Neuron (in vitro differentiated cells): ENCODE data around the gene CD79A.

Experiments
- H2AFZ ChIP-seq: one replicate; pipeline ENCODE4 v1.6.1; 2013; ENCODE audit warnings: low read depth, mild to moderate bottlenecking, inconsistent platforms, low read length, moderate library complexity
- H3K27me3 ChIP-seq: one replicate; pipeline ENCODE4 v1.6.1; 2013; ENCODE audit warnings: low read length; ENCODE audit not compliant: insufficient read depth
- H3K36me3 ChIP-seq: one replicate; pipeline ENCODE4 v1.6.1; 2013; ENCODE audit warnings: low read length; ENCODE audit not compliant: insufficient read depth
- H3K4me1 ChIP-seq: one replicate; pipeline ENCODE4 v1.6.1; 2013; ENCODE audit warnings: low read length; ENCODE audit not compliant: insufficient read depth
- H3K4me3 ChIP-seq: 2 replicates; pipeline ENCODE4 v1.5.1; 2013; ENCODE audit warnings: mild to moderate bottlenecking, low read length, moderate library complexity
- H3K9me3 ChIP-seq: one replicate; pipeline ENCODE4 v1.6.1; 2013; ENCODE audit warnings: low read length

The CD79A gene

GRCh38 chr19:41883463-41883820 lies 6.4 kb downstream of the CD79A start:
- H3K9me3 ChIP-seq: no peaks in the 10 kb centered on the region
- H3K4me3 ChIP-seq: peak overlapping the region; percentile 73
- no peaks in the 10 kb centered on the region for H3K36me3 ChIP-seq
- peak overlapping the region; percentile 86 for H2AFZ ChIP-seq
- peaks cover 6% of the 10 kb centered on the region for H3K4me1 ChIP-seq
- peaks cover 24% of the 10 kb centered on the region for H3K27me3 ChIP-seq

- peak overlapping the region; percentile 86 for H2AFZ ChIP-seq
- peak overlapping the region; percentile 73 for H3K4me3 ChIP-seq
- H3K36me3 ChIP-seq: no peaks in the 10 kb centered on the region
- peaks cover 24% of the 10 kb centered on the region for H3K27me3 ChIP-seq
- peaks cover 6% of the 10 kb centered on the region for H3K4me1 ChIP-seq
- H3K9me3 ChIP-seq: no peaks in the 10 kb centered on the region
Observed at GRCh38 chr19:41883821-41884733, 7.0 kb downstream of the CD79A start.

- H3K4me3 ChIP-seq: no peak overlapping the region
- peaks cover 13% of the 10 kb centered on the region for H3K27me3 ChIP-seq
- no peak overlapping the region for H2AFZ ChIP-seq
- H3K36me3 ChIP-seq: peaks cover 10% of the 10 kb centered on the region
- peaks cover 6% of the 10 kb centered on the region for H3K4me1 ChIP-seq
- no peaks in the 10 kb centered on the region for H3K9me3 ChIP-seq
Observed at GRCh38 chr19:41886761-41887710, 10.0 kb downstream of the CD79A start.

GRCh38 chr19:41887711-41888382 lies 10.8 kb downstream of the CD79A start:
- no peak overlapping the region for H2AFZ ChIP-seq
- H3K4me3 ChIP-seq: no peak overlapping the region
- no peaks in the 10 kb centered on the region for H3K9me3 ChIP-seq
- peaks cover 10% of the 10 kb centered on the region for H3K36me3 ChIP-seq
- H3K4me1 ChIP-seq: peaks cover 6% of the 10 kb centered on the region
- peaks cover 5% of the 10 kb centered on the region for H3K27me3 ChIP-seq

GRCh38 chr19:41888926-41889325 lies 11.8 kb downstream of the CD79A start:
- Histone ChIP-seq H3K36me3 (peaks cover 10% of the 10 kb centered on the region), H2AFZ (no peak overlapping the region), H3K4me1 (no peaks in the 10 kb centered on the region), H3K27me3 (no peaks in the 10 kb centered on the region), H3K9me3 (no peaks in the 10 kb centered on the region), H3K4me3 (no peak overlapping the region)

GRCh38 chr19:41889896-41890295 lies 12.8 kb downstream of the CD79A start:
- Histone ChIP-seq H3K36me3 (peaks cover 10% of the 10 kb centered on the region), H3K27me3 (no peaks in the 10 kb centered on the region), H3K4me3 (no peak overlapping the region), H3K4me1 (no peaks in the 10 kb centered on the region), H2AFZ (no peak overlapping the region), H3K9me3 (no peaks in the 10 kb centered on the region)

GRCh38 chr19:41890936-41891335 lies 13.9 kb downstream of the CD79A start:
- H2AFZ ChIP-seq: no peak overlapping the region
- H3K9me3 ChIP-seq: no peaks in the 10 kb centered on the region
- H3K4me3 ChIP-seq: no peak overlapping the region
- no peaks in the 10 kb centered on the region for H3K27me3 ChIP-seq
- no peaks in the 10 kb centered on the region for H3K4me1 ChIP-seq
- peaks cover 13% of the 10 kb centered on the region for H3K36me3 ChIP-seq

GRCh38 chr19:41892173-41892902 lies 15.3 kb downstream of the CD79A start:
- H3K9me3 ChIP-seq: no peaks in the 10 kb centered on the region
- H3K4me1 ChIP-seq: no peaks in the 10 kb centered on the region
- H3K36me3 ChIP-seq: peaks cover 13% of the 10 kb centered on the region
- no peak overlapping the region for H2AFZ ChIP-seq
- no peak overlapping the region for H3K4me3 ChIP-seq
- H3K27me3 ChIP-seq: no peaks in the 10 kb centered on the region

GRCh38 chr19:41893899-41894298 lies 16.8 kb downstream of the CD79A start:
- Histone ChIP-seq H3K36me3 (peaks cover 20% of the 10 kb centered on the region), H3K4me1 (no peaks in the 10 kb centered on the region), H2AFZ (no peak overlapping the region), H3K27me3 (no peaks in the 10 kb centered on the region), H3K9me3 (no peaks in the 10 kb centered on the region), H3K4me3 (no peak overlapping the region)

GRCh38 chr19:41894350-41894749 lies 17.3 kb downstream of the CD79A start:
- no peak overlapping the region for H2AFZ ChIP-seq
- no peaks in the 10 kb centered on the region for H3K4me1 ChIP-seq
- peaks cover 18% of the 10 kb centered on the region for H3K36me3 ChIP-seq
- no peaks in the 10 kb centered on the region for H3K9me3 ChIP-seq
- H3K27me3 ChIP-seq: no peaks in the 10 kb centered on the region
- no peak overlapping the region for H3K4me3 ChIP-seq

- peaks cover 10% of the 10 kb centered on the region for H3K36me3 ChIP-seq
- H3K4me1 ChIP-seq: no peaks in the 10 kb centered on the region
- H3K27me3 ChIP-seq: no peaks in the 10 kb centered on the region
- no peaks in the 10 kb centered on the region for H3K9me3 ChIP-seq
- no peak overlapping the region for H3K4me3 ChIP-seq
- H2AFZ ChIP-seq: no peak overlapping the region
Observed at GRCh38 chr19:41895745-41896580, 18.9 kb downstream of the CD79A start.

GRCh38 chr19:41896581-41896942 lies 19.5 kb downstream of the CD79A start:
- H3K27me3 ChIP-seq: no peaks in the 10 kb centered on the region
- H3K36me3 ChIP-seq: peaks cover 12% of the 10 kb centered on the region
- no peak overlapping the region for H2AFZ ChIP-seq
- no peaks in the 10 kb centered on the region for H3K9me3 ChIP-seq
- no peak overlapping the region for H3K4me3 ChIP-seq
- no peaks in the 10 kb centered on the region for H3K4me1 ChIP-seq
